Measurements from ENCODE around the gene GRID2. TPM values are rescaled to one million over a fixed set of nuclear protein-coding genes. Genes with fewer than 3 reads are reported as not detected.

GRID2 gene
- total RNA-seq, 1 donor from 2014 or later, result not detected

- DNase-seq (ENCODE audit: extremely low read depth, low read depth, low spot score), result no peak
Measured at GRCh38 chr4:92885632-92886031, 581.9 kb downstream of the GRID2 start.

GRCh38 chr4:92952426-92952825, 648.7 kb downstream of the GRID2 start:
- DNase-seq (ENCODE audit: extremely low read depth, low read depth, low spot score), result no peak

GRCh38 chr4:92952897-92953296, 649.1 kb downstream of the GRID2 start:
- DNase-seq (ENCODE audit: extremely low read depth, low read depth, low spot score), result no peak

GRCh38 chr4:92953462-92953861, 649.7 kb downstream of the GRID2 start:
- DNase-seq (ENCODE audit: extremely low read depth, low read depth, low spot score), result no peak

GRCh38 chr4:92961881-92962280, 658.1 kb downstream of the GRID2 start:
- no peak for DNase-seq (ENCODE audit: extremely low read depth, low read depth, low spot score)

GRCh38 chr4:92962831-92963230, 659.1 kb downstream of the GRID2 start:
- no peak for DNase-seq (ENCODE audit: extremely low read depth, low read depth, low spot score)

- no peak for DNase-seq (ENCODE audit: extremely low read depth, low read depth, low spot score)
Measured at GRCh38 chr4:92968556-92968955, 664.8 kb downstream of the GRID2 start.

GRCh38 chr4:92968996-92969395, 665.2 kb downstream of the GRID2 start:
- no peak for DNase-seq (ENCODE audit: extremely low read depth, low read depth, low spot score)

GRCh38 chr4:92969650-92970379, 666.0 kb downstream of the GRID2 start:
- peak; percentile 33 for DNase-seq (ENCODE audit: extremely low read depth, low read depth, low spot score)

GRCh38 chr4:92970996-92971395, 667.2 kb downstream of the GRID2 start:
- DNase-seq (ENCODE audit: extremely low read depth, low read depth, low spot score), result no peak

GRCh38 chr4:92988301-92988700, 684.5 kb downstream of the GRID2 start:
- DNase-seq (ENCODE audit: extremely low read depth, low read depth, low spot score), result no peak

GRCh38 chr4:92992758-92993157, 689.0 kb downstream of the GRID2 start:
- no peak for DNase-seq (ENCODE audit: extremely low read depth, low read depth, low spot score)

- no peak for DNase-seq (ENCODE audit: extremely low read depth, low read depth, low spot score)
Measured at GRCh38 chr4:92994727-92995126, 691.0 kb downstream of the GRID2 start.

GRCh38 chr4:92996533-92996932, 692.8 kb downstream of the GRID2 start:
- DNase-seq (ENCODE audit: extremely low read depth, low read depth, low spot score), result no peak

- DNase-seq (ENCODE audit: extremely low read depth, low read depth, low spot score), result no peak
Measured at GRCh38 chr4:93000910-93001309, 697.1 kb downstream of the GRID2 start.

- no peak for DNase-seq (ENCODE audit: extremely low read depth, low read depth, low spot score)
Measured at GRCh38 chr4:93002240-93002639, 698.5 kb downstream of the GRID2 start.

- DNase-seq (ENCODE audit: extremely low read depth, low read depth, low spot score), result no peak
Measured at GRCh38 chr4:93016350-93016749, 712.6 kb downstream of the GRID2 start.

GRCh38 chr4:93018243-93018642, 714.5 kb downstream of the GRID2 start:
- DNase-seq (ENCODE audit: extremely low read depth, low read depth, low spot score), result no peak

GRCh38 chr4:93018806-93019205, 715.0 kb downstream of the GRID2 start:
- DNase-seq (ENCODE audit: extremely low read depth, low read depth, low spot score), result no peak

GRCh38 chr4:93029769-93030168, 726.0 kb downstream of the GRID2 start:
- DNase-seq (ENCODE audit: extremely low read depth, low read depth, low spot score), result no peak

GRCh38 chr4:93030670-93031069, 726.9 kb downstream of the GRID2 start:
- no peak for DNase-seq (ENCODE audit: extremely low read depth, low read depth, low spot score)

GRCh38 chr4:93031431-93032098, 727.8 kb downstream of the GRID2 start:
- DNase-seq (ENCODE audit: extremely low read depth, low read depth, low spot score), result no peak
